GM23248 (cell line): Measurements from ENCODE around the gene KDM5C. TPM values are rescaled to one million over a fixed set of nuclear protein-coding genes. Genes with fewer than 3 reads are reported as not detected.

Experiments used
- DNase-seq: peaks from one replicate; pipeline ENCODE4 v3.0.0-alpha.2; 2015
- H2AFZ ChIP-seq: fragments of 200-600 bp; sonication (generic); 2 replicates; pipeline ENCODE4 v1.6.1; 2016; ENCODE audit warnings: antibody characterized with exemption
- H3F3A ChIP-seq: fragments of 200-600 bp; sonication (generic); 2 replicates; pipeline ENCODE4 v1.6.1; 2016; ENCODE audit warnings: mild to moderate bottlenecking, antibody characterized with exemption, mixed run types; ENCODE audit not compliant: insufficient read depth
- H3K27ac ChIP-seq: fragments of 200-600 bp; sonication (generic); 2 replicates; pipeline ENCODE4 v1.5.1; 2016; ENCODE audit warnings: mild to moderate bottlenecking
- H3K27me3 ChIP-seq: fragments of 200-600 bp; sonication (generic); replicated peaks from 2 replicates; pipeline ENCODE4 v1.6.1; 2016; ENCODE audit warnings: mild to moderate bottlenecking; ENCODE audit not compliant: insufficient read depth
- H3K36me3 ChIP-seq: fragments of 200-600 bp; sonication (generic); 2 replicates; pipeline ENCODE4 v1.6.1; 2016; ENCODE audit warnings: low read depth, mild to moderate bottlenecking
- H3K4me1 ChIP-seq: fragments of 200-600 bp; sonication (generic); 2 replicates; pipeline ENCODE4 v1.6.1; 2016; ENCODE audit warnings: mild to moderate bottlenecking; ENCODE audit not compliant: insufficient read depth
- H3K4me2 ChIP-seq: fragments of 200-600 bp; sonication (generic); one replicate; pipeline ENCODE4 v1.6.1; 2016; ENCODE audit warnings: mild to moderate bottlenecking; ENCODE audit not compliant: unreplicated experiment
- H3K4me3 ChIP-seq: fragments of 200-600 bp; sonication (generic); 2 replicates; pipeline ENCODE4 v1.5.1; 2016; ENCODE audit warnings: mild to moderate bottlenecking
- H3K79me2 ChIP-seq: fragments of 200-600 bp; sonication (generic); 2 replicates; pipeline ENCODE4 v1.6.1; 2016; ENCODE audit warnings: mild to moderate bottlenecking; ENCODE audit not compliant: insufficient read depth
- H3K9ac ChIP-seq: fragments of 200-600 bp; sonication (generic); 2 replicates; pipeline ENCODE4 v1.6.1; 2016; ENCODE audit warnings: mild to moderate bottlenecking
- H3K9me2 ChIP-seq: fragments of 200-600 bp; sonication (generic); 2 replicates; pipeline ENCODE4 v1.6.1; 2016; ENCODE audit warnings: mixed run types, mild to moderate bottlenecking, moderate library complexity; ENCODE audit not compliant: insufficient read depth
- H3K9me3 ChIP-seq: fragments of 200-600 bp; sonication (generic); one replicate; pipeline ENCODE4 v1.6.1; 2017; ENCODE audit warnings: low read depth
- H4K20me1 ChIP-seq: fragments of 200-600 bp; sonication (generic); 2 replicates; pipeline ENCODE4 v1.6.0; 2016; ENCODE audit not compliant: insufficient read depth
- EZH2 ChIP-seq: fragments of 200-600 bp; sonication (generic); IDR thresholded peaks from 2 replicates; pipeline ENCODE4 v1.6.1; 2018; ENCODE audit warnings: antibody characterized with exemption, mild to moderate bottlenecking; ENCODE audit not compliant: insufficient read depth, poor library complexity, severe bottlenecking
- EZH2phosphoT487 ChIP-seq: fragments of 200-600 bp; sonication (generic); IDR thresholded peaks from 2 replicates; pipeline ENCODE4 v1.6.1; 2018; ENCODE audit warnings: antibody characterized with exemption, moderate library complexity, mild to moderate bottlenecking, low read depth; ENCODE audit not compliant: insufficient read depth
- WGBS, 2 experiments: methylation state at CpG; one replicate each; pipeline ENCODE4 v1.1.6; 2015 to 2017; ENCODE audit warnings: low lambda C conversion rate in 2 of 2, low coverage in 1 of 2; ENCODE audit errors: missing lambda C conversion rate in 2 of 2; 5-methylcytosine and 5-hydroxymethylcytosine counted together
- in situ Hi-C: fragments of 300-500 bp; cut with MboI; formaldehyde crosslinking; loops from 2 replicates; pipeline ENCODE4 v1.15.0; 2020
- polyA plus RNA-seq: library from polyadenylated mRNA; unstranded; fragments of >200 nt; fragmentation: Nextera tagmentation; extraction: Ambion mirVana; gene quantifications from 2 replicates; pipeline ENCODE4 v1.2.1, GENCODE V29; 2016
- total RNA-seq: library from RNA; depleted of rRNA; stranded (reverse); fragments of >200 nt; shearing (Covaris generic); gene quantifications from 2 replicates; pipeline ENCODE4 v1.2.3, GENCODE V29; 2014

The KDM5C gene
- total and polyA plus RNA-seq, 2 experiments from 2014 or later = 27.1 to 66.9 TPM

DNA sequence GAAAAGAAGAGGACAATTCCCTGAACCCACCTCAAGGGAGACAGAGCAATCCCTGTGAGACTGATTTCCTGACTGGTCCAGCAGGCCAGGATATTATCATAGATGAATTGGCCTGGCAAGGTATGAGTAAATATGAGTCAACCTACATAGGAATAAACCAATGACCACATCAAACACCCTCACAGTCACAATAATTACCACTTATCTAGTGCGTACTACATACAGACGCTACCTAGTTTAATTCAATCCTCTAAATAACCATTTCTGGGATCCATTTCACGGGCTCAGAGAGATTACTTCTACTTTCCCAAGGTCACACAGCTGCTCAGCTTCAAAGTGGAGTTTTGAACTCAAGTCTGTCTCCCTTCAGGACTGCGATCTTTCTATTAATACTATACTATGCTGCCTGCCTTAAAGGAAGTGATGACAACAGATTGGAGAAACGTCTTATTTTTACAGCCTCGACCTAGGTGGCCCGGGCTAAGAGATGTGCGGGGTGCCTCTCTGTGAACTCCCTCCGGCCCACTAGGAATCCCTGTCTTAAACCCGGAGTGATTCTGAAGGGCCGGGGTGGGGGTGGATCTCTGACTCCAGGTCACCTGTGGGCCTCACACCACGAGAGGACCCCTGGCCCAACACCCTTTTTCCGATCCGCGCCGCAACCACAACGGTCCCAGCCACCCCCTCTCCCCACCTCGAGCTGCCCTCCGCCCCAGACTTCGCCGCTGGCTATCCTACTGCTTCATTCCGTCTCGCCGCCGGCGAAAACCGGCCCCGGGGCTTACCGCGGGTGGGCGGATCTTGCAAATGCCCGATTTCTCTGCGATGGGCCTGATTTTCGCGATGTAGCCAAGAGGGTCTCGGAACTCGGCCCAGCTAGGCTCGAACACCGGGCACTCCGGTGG is 800 bp downstream of the KDM5C start:
- Histone ChIP-seq H3K9ac (peak overlapping the region; percentile 100), H3K27ac (peak overlapping the region; percentile 93), H3K79me2 (peaks cover 55% of the 10 kb centered on the region), H3K9me2 (no peaks in the 10 kb centered on the region), H3K9me3 (no peaks in the 10 kb centered on the region), H3K36me3 (peaks cover 7% of the 10 kb centered on the region; the same call in 1 of the 2 replicates), H3K4me2 (peak overlapping the region; percentile 99), H4K20me1 (peaks cover 11% of the 10 kb centered on the region), H2AFZ (peak overlapping the region; percentile 87), H3K4me3 (peak overlapping the region; percentile 90), H3K27me3 (no peaks in the 10 kb centered on the region), H3K4me1 (peaks cover 11% of the 10 kb centered on the region), H3F3A (no peaks in the 10 kb centered on the region)
- no peak for TF ChIP-seq EZH2phosphoT487
- TF ChIP-seq EZH2 = no peak
- DNase-seq = peak; percentile 79
- in situ Hi-C loops = no loop called here
- 0 to 4% methylated on average over 8 to 29 of the region's 40 CpGs for WGBS, 2 experiments

DNA sequence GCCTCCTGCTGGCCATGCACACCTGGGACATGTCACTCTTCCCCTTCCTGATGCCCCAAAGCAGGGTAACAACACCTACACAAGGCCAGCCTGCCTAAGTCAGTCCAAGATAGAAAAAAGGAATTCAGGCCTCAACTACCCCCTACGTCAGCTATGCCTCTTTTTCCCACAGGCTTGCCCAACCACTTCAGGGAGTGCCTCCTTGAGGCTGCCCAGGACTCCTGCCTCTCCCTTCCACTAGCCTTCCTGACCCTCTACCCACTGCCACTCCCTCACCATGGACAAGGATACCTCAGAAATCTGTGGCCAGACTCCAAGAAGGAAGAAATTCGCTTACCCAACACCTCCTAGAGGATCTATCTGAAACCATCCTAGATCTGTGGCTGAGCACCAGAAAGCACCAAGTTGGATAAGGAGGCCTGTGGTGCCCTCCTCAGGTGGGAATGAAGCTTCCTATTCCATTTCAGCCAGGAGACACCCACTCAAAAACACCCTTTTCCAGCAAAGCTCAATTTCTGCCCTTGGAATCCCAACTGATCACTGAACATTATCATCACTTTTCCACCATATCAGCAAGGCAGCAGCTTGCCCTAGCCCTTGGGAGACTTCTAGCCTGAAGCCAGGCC is 1.8 kb downstream of the KDM5C start:
- no peaks in the 10 kb centered on the region for H3K9me3 ChIP-seq
- peaks cover 11% of the 10 kb centered on the region for H4K20me1 ChIP-seq
- H3K9me2 ChIP-seq = no peaks in the 10 kb centered on the region
- H3K27me3 ChIP-seq = no peaks in the 10 kb centered on the region
- WGBS, 2 experiments = 80 to 84% methylated on average over 1 to 2 of the region's 2 CpGs
- H2AFZ ChIP-seq = no peak overlapping the region
- in situ Hi-C loops = no loop called here
- peak overlapping the region; percentile 35; the same call in 1 of the 2 replicates for H3K27ac ChIP-seq
- peaks cover 12% of the 10 kb centered on the region; the same call in 1 of the 2 replicates for H3K36me3 ChIP-seq
- no peaks in the 10 kb centered on the region for H3F3A ChIP-seq
- peaks cover 65% of the 10 kb centered on the region for H3K79me2 ChIP-seq
- no peak for TF ChIP-seq EZH2
- TF ChIP-seq EZH2phosphoT487 = no peak
- peak overlapping the region; percentile 99 for H3K4me2 ChIP-seq
- peak; percentile 22 for DNase-seq
- H3K9ac ChIP-seq = peak overlapping the region; percentile 100; the same call in 1 of the 2 replicates
- peak overlapping the region; percentile 90 for H3K4me3 ChIP-seq
- peaks cover 11% of the 10 kb centered on the region for H3K4me1 ChIP-seq

DNA sequence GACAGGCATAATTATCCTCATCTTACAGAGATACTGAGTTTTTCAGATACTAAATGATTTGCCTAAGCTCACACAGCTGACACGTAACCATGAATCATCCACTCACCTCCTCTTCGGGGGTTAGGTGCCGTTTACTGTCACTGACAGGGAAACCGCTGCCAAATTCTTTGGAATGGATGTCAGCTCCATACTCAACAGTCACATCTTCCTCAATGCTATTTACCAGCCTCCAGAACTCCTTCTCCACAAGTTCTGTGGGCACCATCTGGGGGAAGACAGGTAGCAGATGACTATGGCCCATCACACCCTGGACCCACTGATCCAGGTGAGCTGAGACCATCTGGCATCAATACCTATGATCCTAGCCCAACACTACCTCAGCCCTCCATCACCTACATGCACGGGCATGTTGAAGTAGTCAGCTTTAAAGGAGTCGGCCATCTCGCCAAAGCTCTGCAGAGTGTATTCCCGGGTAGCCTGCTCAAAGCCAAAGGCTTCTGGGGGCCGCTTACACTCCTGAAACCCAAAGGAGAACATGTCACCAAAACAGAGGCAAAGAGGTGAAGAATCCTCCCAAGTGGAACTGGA is 13.5 kb downstream of the KDM5C start:
- 65 to 87% methylated on average over 6 to 9 of the region's 9 CpGs for WGBS, 2 experiments
- Histone ChIP-seq H3K9me3 (no peaks in the 10 kb centered on the region), H3K27me3 (no peaks in the 10 kb centered on the region), H2AFZ (no peak overlapping the region), H3K79me2 (peaks cover under 1% of the 10 kb centered on the region; the same call in 1 of the 2 replicates), H3K4me3 (no peak overlapping the region), H3K36me3 (peaks cover 19% of the 10 kb centered on the region; the same call in 1 of the 2 replicates), H3K9me2 (no peaks in the 10 kb centered on the region), H4K20me1 (no peaks in the 10 kb centered on the region), H3K9ac (no peak overlapping the region), H3K4me2 (no peak overlapping the region), H3K27ac (no peak overlapping the region), H3K4me1 (no peaks in the 10 kb centered on the region), H3F3A (no peaks in the 10 kb centered on the region)
- in situ Hi-C loops = no loop called here
- TF ChIP-seq EZH2 (no peak), EZH2phosphoT487 (no peak)
- peak; percentile 65 for DNase-seq

DNA sequence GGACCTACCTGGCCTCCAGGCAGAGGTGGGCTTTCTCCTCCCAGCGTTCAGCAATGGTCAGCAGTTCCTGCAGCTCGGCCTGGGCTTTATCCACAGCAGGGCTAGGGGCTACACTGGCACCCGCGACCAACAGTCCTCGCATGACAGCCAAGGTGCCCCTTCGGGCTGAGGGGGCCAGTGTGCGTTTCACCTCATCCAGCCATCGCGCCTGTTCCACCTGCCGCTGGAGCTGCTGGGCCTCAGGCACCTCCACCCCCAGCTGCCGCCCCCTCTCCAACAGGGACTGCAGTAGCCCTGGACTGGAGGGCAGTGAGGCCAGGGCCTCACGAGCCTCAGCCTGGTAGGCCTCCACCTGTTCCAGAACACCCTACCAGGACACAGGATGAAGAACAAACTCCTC is 28.3 kb downstream of the KDM5C start:
- H3K27ac ChIP-seq = no peak overlapping the region
- H3K9ac ChIP-seq = no peak overlapping the region
- H4K20me1 ChIP-seq = no peaks in the 10 kb centered on the region
- no peaks in the 10 kb centered on the region for H3K79me2 ChIP-seq
- no peaks in the 10 kb centered on the region for H3K27me3 ChIP-seq
- TF ChIP-seq EZH2 = no peak
- no peak for TF ChIP-seq EZH2phosphoT487
- no peaks in the 10 kb centered on the region for H3K9me3 ChIP-seq
- in situ Hi-C loops = no loop called here
- DNase-seq = no peak
- no peak overlapping the region for H3K4me3 ChIP-seq
- H3K36me3 ChIP-seq = peaks cover 4% of the 10 kb centered on the region; the same call in 1 of the 2 replicates
- H3K4me1 ChIP-seq = no peaks in the 10 kb centered on the region
- H3K4me2 ChIP-seq = no peak overlapping the region
- no peaks in the 10 kb centered on the region for H3F3A ChIP-seq
- no peak overlapping the region for H2AFZ ChIP-seq
- H3K9me2 ChIP-seq = no peaks in the 10 kb centered on the region
- WGBS, 2 experiments = 98 to 99% methylated on average over 7 to 10 of the region's 12 CpGs
